Activated B cell treated with CpG ODN at 0.5 μM for 24 hours (primary cell): ENCODE data around the gene PPID. TPM values are rescaled to one million over a fixed set of nuclear protein-coding genes. Genes with fewer than 3 reads are reported as not detected.

ENCODE experiments used
- ATAC-seq: fragments of 200-7000 bp; cut with Tn5 transposase; one replicate; pipeline ENCODE4 v1.10.0; 2021; ENCODE audit warnings: low read depth, mild to moderate bottlenecking, moderate library complexity
- CTCF ChIA-PET: fragments of 350-600 bp; sonication (Branson Sonifier 250); formaldehyde crosslinking; loops from one replicate; lab custom pipeline; 2021; ENCODE audit warnings: antibody characterized with exemption; lab: Charles Lee
- POLR2A ChIA-PET: fragments of 350-600 bp; sonication (Branson Sonifier 250); formaldehyde crosslinking; loops from one replicate; lab custom pipeline; 2021; ENCODE audit warnings: antibody characterized with exemption; lab: Charles Lee
- DNase-seq: peaks from one replicate; pipeline ENCODE4 v3.0.0; 2022
- H3K27ac Mint-ChIP-seq: one replicate; pipeline ENCODE4 v1.8.0; 2020; ENCODE audit warnings: mixed read lengths
- H3K27me3 Mint-ChIP-seq: one replicate; pipeline ENCODE4 v1.8.0; 2021; ENCODE audit warnings: mixed read lengths
- H3K36me3 Mint-ChIP-seq: one replicate; pipeline ENCODE4 v1.8.0; 2021; ENCODE audit warnings: low read depth, mixed read lengths
- H3K4me1 Mint-ChIP-seq: one replicate; pipeline ENCODE4 v1.8.0; 2021; ENCODE audit warnings: mixed read lengths
- H3K4me3 Mint-ChIP-seq: one replicate; pipeline ENCODE4 v1.8.0; 2020; ENCODE audit warnings: mild to moderate bottlenecking, mixed read lengths
- H3K9me3 Mint-ChIP-seq: one replicate; pipeline ENCODE4 v1.8.0; 2020; ENCODE audit warnings: mixed read lengths
- intact Hi-C: fragments of 100-400 bp; cut with micrococcal nuclease; formaldehyde crosslinking; loops from one replicate; pipeline ENCODE4 v1.15.1; 2024
- total RNA-seq: library from RNA; stranded (reverse); gene quantifications from 2 replicates; pipeline ENCODE4 v1.2.3, GENCODE V29; 2022
- TF ChIP-seq, protein P1 (sequence below): fragments of 200-600 bp; IDR thresholded peaks from one replicate; pipeline ENCODE4 v1.8.0; 2022; ENCODE audit warnings: antibody characterized with exemption, mild to moderate bottlenecking

Gene PPID
- total RNA-seq, 1 donor from 2014 or later: 29.8 TPM

DNA sequence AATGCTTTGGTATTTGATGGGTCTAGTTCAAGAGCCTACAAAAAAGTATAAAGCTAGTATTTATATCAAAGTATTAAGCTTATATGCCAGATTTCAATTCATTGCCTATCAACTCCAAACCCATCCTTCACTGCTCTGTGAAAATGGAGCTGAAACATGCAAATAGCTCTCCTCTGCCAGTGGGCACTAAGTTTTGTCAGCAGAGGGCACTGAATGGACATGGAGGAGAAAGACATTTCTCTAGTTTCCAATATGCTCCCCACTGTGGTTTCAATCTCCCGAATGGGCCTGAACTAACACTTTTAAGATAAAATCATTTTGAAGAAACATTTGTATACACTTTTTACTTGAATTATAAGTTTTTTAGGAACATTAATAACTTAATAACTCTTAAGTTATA is 12.4 kb downstream of the PPID start:
- POLR2A ChIA-PET: no interaction called here
- no peak for DNase-seq

DNA sequence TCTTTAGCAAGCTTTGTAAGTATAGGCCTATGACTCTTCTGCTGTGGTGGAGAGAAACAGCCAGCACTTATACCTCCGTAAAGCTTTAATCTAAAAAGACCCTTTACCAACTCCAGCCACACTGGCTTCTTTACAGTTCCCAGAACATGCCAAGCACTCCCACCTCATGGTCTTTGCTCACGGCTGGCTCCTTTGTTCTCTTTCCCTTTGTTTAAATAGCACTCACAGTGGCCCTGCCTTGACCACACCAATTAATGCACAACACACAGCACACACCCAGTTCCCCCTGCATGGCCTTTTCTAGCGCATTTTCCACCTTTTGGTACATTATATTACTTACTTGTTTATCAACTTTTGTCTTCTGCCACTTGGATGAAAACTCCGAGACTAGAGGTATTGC is 18.9 kb downstream of the PPID start:
- Mint-ChIP-seq H3K4me1 (no peaks in the 10 kb centered on the region), H3K4me3 (no peak overlapping the region), H3K27ac (no peak overlapping the region), H3K9me3 (no peaks in the 10 kb centered on the region), H3K27me3 (no peaks in the 10 kb centered on the region), H3K36me3 (peaks cover 35% of the 10 kb centered on the region)
- TF ChIP-seq, protein P1, sequence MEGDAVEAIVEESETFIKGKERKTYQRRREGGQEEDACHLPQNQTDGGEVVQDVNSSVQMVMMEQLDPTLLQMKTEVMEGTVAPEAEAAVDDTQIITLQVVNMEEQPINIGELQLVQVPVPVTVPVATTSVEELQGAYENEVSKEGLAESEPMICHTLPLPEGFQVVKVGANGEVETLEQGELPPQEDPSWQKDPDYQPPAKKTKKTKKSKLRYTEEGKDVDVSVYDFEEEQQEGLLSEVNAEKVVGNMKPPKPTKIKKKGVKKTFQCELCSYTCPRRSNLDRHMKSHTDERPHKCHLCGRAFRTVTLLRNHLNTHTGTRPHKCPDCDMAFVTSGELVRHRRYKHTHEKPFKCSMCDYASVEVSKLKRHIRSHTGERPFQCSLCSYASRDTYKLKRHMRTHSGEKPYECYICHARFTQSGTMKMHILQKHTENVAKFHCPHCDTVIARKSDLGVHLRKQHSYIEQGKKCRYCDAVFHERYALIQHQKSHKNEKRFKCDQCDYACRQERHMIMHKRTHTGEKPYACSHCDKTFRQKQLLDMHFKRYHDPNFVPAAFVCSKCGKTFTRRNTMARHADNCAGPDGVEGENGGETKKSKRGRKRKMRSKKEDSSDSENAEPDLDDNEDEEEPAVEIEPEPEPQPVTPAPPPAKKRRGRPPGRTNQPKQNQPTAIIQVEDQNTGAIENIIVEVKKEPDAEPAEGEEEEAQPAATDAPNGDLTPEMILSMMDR: no peak
- no peak for ATAC-seq
- intact Hi-C loops: no loop called here
- CTCF ChIA-PET: no interaction called here
- DNase-seq: no peak
- POLR2A ChIA-PET: no interaction called here

More for the DNA sequence above, 12.4 kb downstream of the PPID start:
- Mint-ChIP-seq H3K36me3 (peaks cover 86% of the 10 kb centered on the region), H3K27ac (no peak overlapping the region), H3K9me3 (no peaks in the 10 kb centered on the region), H3K4me1 (no peaks in the 10 kb centered on the region), H3K4me3 (no peak overlapping the region), H3K27me3 (no peaks in the 10 kb centered on the region)
- no peak for ATAC-seq
- intact Hi-C loops: no loop called here
- TF ChIP-seq, protein P1: no peak
- CTCF ChIA-PET: interaction anchor here (0.7 to 1.3 kb wide), 2 partner anchors 140 to 146 kb away, joined by 3 to 5 read pairs; no protein-coding TSS in a partner anchor

DNA sequence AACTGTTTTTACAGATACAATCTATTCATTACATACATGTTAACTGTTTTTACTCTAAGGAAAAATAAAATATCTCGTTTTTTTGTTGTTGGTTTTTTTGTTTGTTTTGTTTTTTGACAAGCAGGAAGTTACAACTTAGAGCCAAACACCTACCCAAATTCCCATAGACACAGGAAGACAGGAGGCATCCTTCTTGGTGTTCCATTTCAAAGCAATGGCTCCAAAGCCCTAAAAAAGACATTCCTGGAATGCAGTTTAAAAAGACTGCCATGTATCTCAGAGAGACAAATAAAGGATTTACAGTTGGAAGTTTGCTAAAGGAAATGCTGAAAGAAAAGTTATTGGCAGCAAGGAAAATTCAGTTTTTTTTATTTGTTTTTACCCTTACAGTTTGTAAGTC is 34.4 kb downstream of the PPID start:
- Mint-ChIP-seq H3K4me3 (no peak overlapping the region), H3K27me3 (no peaks in the 10 kb centered on the region), H3K9me3 (no peaks in the 10 kb centered on the region), H3K36me3 (peaks cover 2% of the 10 kb centered on the region), H3K4me1 (no peaks in the 10 kb centered on the region), H3K27ac (no peak overlapping the region)
- intact Hi-C loops: no loop called here
- no peak for ATAC-seq
- TF ChIP-seq, protein P1: no peak
- no peak for DNase-seq
- ChIA-PET CTCF (no interaction called here), POLR2A (no interaction called here)

DNA sequence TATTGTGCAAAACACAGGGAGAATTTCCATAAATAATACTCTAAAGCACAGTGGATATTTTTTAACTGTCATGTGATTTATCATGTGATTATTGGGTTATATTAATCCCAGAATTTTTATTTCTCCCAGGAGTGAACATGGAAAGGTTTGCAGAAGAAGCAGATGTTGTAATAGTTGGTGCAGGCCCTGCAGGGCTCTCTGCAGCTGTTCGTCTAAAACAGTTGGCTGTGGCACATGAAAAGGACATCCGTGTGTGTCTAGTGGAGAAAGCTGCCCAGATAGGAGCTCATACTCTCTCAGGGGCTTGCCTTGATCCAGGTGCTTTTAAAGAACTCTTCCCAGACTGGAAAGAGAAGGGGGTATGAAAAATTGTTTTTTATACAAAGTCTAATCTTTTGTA is 41.1 kb downstream of the PPID start:
- Mint-ChIP-seq H3K4me3 (no peak overlapping the region), H3K4me1 (no peaks in the 10 kb centered on the region), H3K9me3 (no peaks in the 10 kb centered on the region), H3K27ac (no peak overlapping the region), H3K36me3 (peaks cover 10% of the 10 kb centered on the region), H3K27me3 (no peaks in the 10 kb centered on the region)
- no peak for DNase-seq
- POLR2A ChIA-PET: no interaction called here
- CTCF ChIA-PET: no interaction called here
- TF ChIP-seq, protein P1: no peak
- intact Hi-C loops: no loop called here
- no peak for ATAC-seq

DNA sequence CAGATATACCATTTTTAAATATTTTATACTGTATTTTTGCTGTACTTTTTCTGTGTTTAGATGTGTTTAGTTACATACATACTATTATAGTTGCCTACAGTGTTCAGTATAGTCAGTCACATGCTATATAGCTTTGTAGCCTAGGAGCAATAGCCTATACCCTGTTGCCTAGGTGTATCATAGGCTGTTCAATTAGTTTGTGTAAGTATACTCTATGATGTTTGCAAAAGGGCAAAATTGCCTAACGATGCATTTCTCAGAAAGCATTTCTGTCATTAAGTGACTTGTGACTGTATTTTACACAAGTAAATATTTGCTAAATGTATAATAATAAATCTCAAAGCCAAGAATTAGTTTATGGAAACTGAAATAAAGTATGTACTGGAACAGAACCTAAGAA is 41.6 kb downstream of the PPID start:
- Mint-ChIP-seq H3K27ac (no peak overlapping the region), H3K4me1 (no peaks in the 10 kb centered on the region), H3K36me3 (peaks cover 10% of the 10 kb centered on the region), H3K4me3 (no peak overlapping the region), H3K27me3 (no peaks in the 10 kb centered on the region), H3K9me3 (no peaks in the 10 kb centered on the region)
- DNase-seq: no peak
- ATAC-seq: no peak
- CTCF ChIA-PET: no interaction called here
- POLR2A ChIA-PET: no interaction called here
- TF ChIP-seq, protein P1: no peak
- intact Hi-C loops: no loop called here
